GM21723 (cell line): ENCODE data around the gene TMC7.
"Not testable (repeated sequence)": the region's sequence is repeated elsewhere in the genome, so short reads cannot be mapped to it uniquely, and the experiment has no call there.

Experiments used
- ATAC-seq: cut with Tn5 transposase; IDR thresholded peaks from one replicate; pipeline ENCODE4 v1.9.1; 2021; ENCODE audit warnings: mild to moderate bottlenecking, moderate library complexity; ENCODE audit not compliant: unreplicated experiment

Gene TMC7

GRCh38 chr16:18975109-18975508, 8.6 kb upstream of the TMC7 start:
- ATAC-seq: no peak

- ATAC-seq: no peak
These were observed 3.8 kb upstream of the TMC7 start for GRCh38 chr16:18979936-18980335.

DNA sequence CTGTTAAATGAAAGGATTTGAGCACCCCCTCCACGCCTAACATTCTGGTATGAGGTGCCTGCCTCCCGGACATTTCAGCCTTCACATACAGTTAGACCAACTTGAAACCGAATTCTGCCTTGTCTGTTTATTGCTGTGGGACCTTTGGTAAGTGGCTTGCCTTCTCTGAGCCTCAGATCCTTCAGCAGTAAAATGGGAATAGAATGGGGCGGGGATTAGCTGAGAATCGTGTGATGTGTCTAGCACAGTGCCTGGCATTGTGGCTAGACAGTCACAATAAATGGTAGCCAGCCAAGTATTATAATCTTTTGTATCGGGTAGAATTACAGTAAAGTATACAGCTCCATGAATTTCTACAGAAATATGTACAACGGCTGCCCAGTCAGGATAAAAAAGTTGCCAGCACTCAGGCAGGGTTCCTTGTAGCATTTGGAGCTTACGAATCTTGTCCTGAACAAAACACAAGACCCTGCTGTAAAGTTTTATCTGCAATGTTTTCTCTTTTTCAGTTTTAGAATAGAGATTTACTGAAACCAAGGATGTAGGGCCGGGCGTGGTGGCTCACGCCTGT, 786 bp downstream of the TMC7 start:
- ATAC-seq: no peak

DNA sequence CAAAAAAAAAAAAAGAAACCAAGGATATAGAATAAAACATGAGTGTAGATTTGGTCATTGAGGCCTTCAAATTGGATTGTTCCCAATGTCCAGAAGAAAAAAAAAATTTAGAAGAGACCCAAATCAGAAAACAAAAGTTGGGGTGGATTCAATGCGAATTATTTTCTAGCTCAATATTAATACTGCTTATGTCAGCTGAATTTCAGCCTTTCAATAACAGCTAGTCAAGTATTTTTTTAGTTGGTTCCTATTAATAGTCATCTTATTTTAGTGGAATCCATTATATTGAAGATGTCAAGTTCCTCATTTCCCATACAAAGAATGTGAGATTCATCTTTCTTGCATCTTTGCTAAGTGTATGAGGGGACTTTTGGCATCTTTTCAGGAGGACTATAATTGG, 1.5 kb downstream of the TMC7 start:
- not testable (repeated sequence) for ATAC-seq

- ATAC-seq: not testable (repeated sequence)
These were observed 8.0 kb downstream of the TMC7 start for GRCh38 chr16:18991731-18992130.

- not testable (repeated sequence) for ATAC-seq
These were observed 9.8 kb downstream of the TMC7 start for GRCh38 chr16:18993531-18993930.

DNA sequence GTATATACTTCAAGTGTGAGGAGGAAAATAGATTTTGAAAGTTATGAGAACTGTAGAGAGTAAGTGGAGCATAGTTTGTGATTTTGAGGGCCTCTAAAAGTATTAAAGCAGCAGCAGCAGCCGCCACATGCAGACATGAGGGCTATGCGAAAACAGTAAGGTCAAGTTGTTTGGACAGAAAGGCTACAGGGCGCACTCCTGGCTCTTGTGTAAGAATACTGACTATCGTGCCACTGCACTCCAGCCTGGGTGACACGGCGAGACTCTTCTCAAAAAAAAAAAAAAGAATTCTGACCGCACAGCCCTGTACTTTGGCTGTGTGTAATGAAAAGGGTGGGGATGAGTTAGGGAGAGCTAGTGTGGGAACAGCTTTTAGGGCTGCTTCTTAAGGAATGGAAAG, 10.4 kb downstream of the TMC7 start:
- not testable (repeated sequence) for ATAC-seq

GRCh38 chr16:18995406-18995805, 11.7 kb downstream of the TMC7 start:
- not testable (repeated sequence) for ATAC-seq

DNA sequence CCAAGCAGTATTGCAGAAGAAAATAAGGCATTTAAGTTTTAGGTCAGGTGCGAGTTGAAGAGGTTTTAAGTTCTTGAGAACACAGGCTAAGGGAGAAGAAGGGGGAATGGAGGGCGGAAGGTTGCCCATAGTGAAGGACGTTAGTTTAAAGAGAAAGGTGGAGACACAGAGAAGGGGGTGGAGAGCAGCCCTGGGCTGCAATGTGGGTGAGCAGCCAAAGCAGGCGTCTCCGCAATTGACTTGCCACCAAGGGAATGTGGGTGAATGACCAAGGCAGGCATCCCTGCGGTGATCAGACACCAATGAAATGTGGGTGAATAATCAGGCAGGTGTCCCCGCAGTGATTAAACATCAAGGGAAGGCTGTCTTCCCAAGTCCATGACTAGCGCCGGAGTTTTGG, 12.8 kb downstream of the TMC7 start:
- not testable (repeated sequence) for ATAC-seq

GRCh38 chr16:18997001-18997400, 13.3 kb downstream of the TMC7 start:
- ATAC-seq: not testable (repeated sequence)

GRCh38 chr16:18999045-18999393, 15.3 kb downstream of the TMC7 start:
- ATAC-seq: no peak

DNA sequence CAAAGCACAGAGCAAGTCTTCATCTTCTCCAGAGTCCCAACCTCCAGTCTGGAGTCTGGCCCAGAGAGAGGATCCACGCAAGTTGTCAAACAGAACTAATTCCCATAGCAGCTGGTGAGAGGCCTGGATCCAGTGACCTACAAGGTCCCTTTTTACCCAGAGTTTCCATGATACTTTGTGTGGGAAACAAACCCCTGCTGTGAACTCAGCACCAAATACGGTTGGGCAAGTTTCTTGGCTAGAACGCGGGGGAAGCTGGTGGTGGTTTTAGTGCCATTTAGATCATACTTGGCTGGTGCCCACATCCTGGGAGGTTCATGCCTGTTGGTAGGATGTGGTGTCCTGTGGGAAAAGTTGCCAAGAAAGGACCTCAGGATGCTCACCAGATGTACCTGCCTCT, 18.1 kb downstream of the TMC7 start:
- ATAC-seq: no peak

GRCh38 chr16:19003935-19004334, 20.2 kb downstream of the TMC7 start:
- no peak for ATAC-seq

- ATAC-seq: no peak
These were observed 22.1 kb downstream of the TMC7 start for GRCh38 chr16:19005561-19006445.

- no peak for ATAC-seq
These were observed 22.9 kb downstream of the TMC7 start for GRCh38 chr16:19006446-19007315.

GRCh38 chr16:19008245-19009169, 24.8 kb downstream of the TMC7 start:
- no peak for ATAC-seq

- ATAC-seq: no peak
These were observed 27.5 kb downstream of the TMC7 start for GRCh38 chr16:19011169-19011731.

DNA sequence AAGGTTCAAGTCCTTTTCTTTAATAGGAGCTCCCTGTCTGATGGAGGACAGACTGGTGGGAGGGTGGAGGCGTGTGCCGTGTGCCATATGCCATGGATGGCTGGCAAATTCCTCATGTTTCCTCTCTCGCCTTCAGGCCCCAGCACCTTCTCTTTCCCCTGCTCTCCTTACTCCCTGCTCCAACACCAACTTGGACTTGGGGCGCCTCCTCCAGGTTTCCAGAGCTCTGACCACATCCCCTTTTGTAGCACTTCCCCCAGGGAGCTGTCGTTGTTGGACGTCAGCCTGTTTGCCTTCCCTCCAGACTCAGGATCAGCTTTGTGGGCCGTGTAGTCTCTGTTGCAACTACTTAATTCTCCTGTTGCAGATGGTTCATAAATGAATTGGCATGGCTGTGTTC, 30.7 kb downstream of the TMC7 start:
- no peak for ATAC-seq

DNA sequence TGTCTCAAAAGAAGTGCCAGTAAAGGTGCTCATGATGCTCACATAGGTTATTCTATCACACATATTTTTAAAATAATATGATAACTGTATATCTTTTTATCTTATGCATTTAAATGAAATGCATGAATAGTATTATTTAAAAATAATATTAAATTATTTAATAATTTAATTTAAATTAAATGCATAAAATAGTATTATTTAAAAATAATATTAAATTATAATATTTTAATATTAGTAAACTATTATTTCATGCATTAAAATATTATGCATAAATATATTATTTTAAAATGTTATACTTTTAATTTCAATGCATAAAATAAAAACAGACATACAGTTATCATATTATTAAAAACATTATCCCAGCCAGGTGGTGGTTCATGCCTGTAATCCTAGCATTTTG, 33.4 kb downstream of the TMC7 start:
- ATAC-seq: no peak

- no peak for ATAC-seq
These were observed 37.0 kb downstream of the TMC7 start for GRCh38 chr16:19020689-19021088.
